GM12874 (cell line): Measurements from ENCODE around the gene YPEL2.

Experiments
- TF ChIP-seq, protein P1 (sequence below): IDR thresholded peaks from 2 replicates; pipeline ENCODE4 v1.5.1; 2011; ENCODE audit warnings: low read depth, mild to moderate bottlenecking, control low read depth, low read length, moderate library complexity; ENCODE audit not compliant: insufficient read depth

Gene YPEL2

DNA sequence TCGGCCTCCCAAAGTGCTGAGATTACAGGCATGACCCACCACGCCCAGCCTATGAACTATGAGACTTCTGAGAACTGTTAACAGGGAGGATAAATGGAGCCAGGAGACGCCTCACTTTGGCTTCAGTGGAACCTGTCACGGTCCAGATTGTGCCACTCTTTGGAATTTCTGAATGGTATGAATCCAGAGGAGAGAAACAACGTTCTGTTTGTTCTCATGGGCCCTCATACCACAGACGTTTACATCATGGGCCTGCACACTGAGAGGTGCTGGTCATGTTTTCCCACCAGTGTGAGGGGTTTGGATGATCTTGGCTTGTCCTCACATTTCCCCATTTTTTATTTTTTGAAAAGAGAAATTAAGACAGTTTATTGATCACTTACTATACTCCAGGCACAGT is 90.3 kb downstream of the YPEL2 start:
- TF ChIP-seq, protein P1, sequence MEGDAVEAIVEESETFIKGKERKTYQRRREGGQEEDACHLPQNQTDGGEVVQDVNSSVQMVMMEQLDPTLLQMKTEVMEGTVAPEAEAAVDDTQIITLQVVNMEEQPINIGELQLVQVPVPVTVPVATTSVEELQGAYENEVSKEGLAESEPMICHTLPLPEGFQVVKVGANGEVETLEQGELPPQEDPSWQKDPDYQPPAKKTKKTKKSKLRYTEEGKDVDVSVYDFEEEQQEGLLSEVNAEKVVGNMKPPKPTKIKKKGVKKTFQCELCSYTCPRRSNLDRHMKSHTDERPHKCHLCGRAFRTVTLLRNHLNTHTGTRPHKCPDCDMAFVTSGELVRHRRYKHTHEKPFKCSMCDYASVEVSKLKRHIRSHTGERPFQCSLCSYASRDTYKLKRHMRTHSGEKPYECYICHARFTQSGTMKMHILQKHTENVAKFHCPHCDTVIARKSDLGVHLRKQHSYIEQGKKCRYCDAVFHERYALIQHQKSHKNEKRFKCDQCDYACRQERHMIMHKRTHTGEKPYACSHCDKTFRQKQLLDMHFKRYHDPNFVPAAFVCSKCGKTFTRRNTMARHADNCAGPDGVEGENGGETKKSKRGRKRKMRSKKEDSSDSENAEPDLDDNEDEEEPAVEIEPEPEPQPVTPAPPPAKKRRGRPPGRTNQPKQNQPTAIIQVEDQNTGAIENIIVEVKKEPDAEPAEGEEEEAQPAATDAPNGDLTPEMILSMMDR = no peak

DNA sequence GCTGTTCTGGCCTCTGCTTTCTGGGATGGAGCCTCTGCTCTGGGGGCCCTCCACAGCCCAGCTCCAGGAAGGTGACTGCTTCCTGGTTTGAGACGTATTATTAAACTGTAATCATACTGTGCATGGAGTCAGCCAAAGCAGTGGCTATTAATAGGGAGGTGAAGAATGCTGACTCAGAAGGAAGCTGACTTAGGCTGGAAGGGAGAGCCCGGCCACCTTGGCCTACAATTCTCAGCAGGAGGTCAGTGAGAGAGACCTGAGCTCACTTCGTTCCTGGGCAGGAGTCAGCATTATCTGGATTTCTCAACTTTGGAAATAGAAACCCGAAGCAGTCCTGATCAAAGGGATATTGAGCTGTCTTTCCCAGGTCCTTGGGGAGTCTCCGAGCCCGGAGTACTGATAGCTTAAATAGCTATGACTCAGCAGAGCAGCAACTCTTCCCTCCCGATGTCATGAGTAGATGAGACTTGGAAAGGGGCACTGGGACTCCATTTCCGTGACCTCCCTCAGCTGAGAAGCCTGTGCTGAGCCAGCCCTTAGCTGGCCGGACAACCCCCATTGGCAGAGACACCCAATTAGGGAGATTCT is 91.8 kb downstream of the YPEL2 start:
- TF ChIP-seq, protein P1 = no peak

DNA sequence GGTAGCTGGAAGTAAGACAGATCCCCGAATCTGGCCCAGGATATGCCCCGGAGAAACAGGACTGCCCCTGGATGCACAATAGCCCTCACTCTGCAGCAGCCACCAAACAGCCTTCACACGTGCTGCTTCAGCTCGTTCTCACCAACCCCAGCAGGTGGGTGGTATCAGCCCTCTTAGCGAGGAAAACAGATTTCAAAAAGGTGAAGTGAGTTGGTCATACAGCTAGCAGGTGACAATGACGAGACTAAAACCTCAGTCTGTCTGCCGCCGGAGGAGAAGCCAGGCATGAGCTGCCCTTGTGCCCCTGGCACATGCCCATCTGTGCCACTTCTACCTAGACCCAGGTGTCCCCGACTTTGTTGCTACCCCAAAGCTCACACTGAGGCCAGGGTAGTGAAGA is 92.4 kb downstream of the YPEL2 start:
- TF ChIP-seq, protein P1 = no peak

DNA sequence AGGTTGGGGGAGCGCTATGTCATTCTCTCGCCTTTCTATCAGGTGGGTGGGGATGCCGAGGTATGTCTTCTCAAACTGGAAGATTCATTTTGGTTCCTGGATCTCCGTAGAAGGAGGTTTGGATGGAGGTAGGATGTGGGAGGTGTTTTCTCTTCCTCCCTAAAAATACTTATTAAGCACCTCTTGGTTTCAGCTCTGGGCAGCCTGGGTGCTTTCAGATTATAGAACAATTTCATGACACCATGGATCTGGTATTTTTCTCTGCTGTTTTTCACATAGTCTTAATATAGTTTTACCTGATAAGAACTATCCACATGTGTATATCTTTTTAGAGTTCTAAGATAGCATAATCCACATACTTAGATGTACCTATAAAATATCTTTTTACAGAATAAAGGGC is 92.9 kb downstream of the YPEL2 start:
- TF ChIP-seq, protein P1 = no peak

DNA sequence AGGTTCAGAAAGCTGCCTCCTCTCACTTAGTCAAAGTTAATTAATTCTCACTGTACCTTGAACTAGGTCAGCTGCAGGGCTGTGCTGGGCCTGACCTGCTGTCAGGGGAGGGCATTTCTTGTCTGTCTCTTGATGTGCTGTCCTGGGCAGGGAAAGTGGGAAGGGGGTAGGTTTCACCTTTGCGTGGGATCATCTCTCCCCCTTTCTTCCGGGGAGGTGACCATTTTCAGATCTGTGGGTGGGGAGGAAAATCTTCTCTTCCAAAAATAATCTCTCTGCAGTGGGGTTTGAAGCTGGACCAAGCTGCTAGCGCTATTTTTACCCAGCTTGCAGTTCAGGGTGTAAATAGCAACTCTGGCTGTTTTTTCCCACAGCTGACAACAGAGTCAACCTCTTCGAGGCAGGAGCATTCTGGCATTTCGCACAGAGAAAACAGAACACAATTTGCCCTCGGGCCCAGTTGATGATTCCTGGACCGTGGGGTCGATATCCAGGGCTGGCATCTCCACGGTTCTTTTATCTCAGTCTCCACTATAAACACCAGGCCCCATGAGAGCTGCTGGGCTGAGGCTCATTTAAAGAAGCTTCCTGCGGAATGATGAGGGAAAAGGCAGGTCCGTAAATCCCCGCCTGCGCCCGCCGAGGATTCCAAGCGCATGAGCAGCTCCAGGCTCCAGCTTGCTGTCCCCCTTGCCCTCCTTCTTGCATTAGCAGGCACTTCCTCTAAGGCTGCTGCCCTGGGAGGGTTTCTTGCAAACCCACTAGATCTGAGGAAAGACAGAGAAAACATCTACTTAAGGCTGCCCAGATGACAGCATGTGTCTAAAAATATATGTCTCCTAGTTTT is 93.9 kb downstream of the YPEL2 start:
- TF ChIP-seq, protein P1 = no peak

DNA sequence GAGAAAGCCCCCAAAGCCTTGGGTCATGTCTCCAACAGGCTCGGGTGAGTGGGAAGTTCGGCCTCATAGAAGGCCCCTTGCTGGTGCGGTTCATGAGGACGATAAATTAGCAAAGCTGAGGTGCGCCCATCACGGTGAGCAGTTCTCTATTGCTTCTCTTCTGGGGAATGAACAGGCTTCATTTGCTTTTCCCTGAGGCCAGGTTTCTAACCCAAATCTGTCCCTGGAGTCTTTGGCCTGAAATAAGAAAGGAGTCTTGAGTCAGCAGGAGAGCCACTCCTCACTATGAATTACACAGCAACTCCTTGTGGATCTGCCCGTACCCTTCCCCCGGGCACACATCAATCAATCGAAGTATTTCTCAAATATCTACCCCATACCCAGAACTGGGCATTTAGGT is 94.6 kb downstream of the YPEL2 start:
- TF ChIP-seq, protein P1 = no peak

DNA sequence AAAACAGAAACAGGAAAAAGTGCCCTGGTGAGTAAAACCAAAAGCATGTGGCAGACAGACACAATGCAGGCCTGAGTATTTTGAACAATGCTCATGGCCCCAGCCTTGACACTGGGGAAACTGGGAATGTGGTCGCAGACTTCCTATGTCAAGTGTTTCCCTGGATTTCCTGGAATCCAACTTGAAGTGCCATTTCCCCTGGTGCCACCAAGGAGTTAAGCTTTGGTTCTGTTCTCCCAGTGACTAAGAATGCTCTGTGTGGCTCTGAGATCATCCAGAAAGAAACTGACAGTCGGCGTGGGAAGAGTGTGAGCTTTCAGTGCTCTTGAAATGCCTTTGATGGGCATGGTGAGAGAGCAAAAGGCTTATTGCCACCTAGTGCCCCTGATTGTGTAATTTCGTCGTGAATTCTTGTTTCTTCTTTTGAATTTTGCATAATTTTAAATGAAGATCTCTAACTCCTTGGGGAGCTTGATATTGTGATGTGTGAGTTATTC is 96.0 kb downstream of the YPEL2 start:
- TF ChIP-seq, protein P1 = no peak
